Measurements from ENCODE around the gene LYVE1.

DNA sequence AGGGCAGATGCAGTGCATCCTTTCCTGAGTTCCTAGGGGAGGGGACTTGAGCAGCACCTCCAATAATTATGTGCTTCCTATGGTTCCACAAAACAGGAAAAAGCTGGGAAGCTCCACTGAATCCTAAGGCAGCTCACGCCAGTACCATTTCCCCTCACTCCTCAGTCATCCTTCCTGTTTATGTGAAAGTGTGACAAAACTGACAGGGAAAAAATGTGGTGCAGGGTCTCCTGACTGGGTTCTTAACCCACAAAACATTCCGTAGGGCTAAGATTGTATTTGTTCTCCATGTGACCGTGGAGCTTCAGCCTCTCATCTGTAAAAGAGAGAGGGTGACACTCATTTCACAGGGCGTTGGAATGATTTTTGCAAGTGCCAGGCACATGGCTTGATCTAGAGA lies 12.2 kb upstream of the LYVE1 start:
- TF ChIP-seq, protein P1, sequence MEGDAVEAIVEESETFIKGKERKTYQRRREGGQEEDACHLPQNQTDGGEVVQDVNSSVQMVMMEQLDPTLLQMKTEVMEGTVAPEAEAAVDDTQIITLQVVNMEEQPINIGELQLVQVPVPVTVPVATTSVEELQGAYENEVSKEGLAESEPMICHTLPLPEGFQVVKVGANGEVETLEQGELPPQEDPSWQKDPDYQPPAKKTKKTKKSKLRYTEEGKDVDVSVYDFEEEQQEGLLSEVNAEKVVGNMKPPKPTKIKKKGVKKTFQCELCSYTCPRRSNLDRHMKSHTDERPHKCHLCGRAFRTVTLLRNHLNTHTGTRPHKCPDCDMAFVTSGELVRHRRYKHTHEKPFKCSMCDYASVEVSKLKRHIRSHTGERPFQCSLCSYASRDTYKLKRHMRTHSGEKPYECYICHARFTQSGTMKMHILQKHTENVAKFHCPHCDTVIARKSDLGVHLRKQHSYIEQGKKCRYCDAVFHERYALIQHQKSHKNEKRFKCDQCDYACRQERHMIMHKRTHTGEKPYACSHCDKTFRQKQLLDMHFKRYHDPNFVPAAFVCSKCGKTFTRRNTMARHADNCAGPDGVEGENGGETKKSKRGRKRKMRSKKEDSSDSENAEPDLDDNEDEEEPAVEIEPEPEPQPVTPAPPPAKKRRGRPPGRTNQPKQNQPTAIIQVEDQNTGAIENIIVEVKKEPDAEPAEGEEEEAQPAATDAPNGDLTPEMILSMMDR (IDR thresholded peaks at IDR 0.05), result no peak
- TF ChIP-seq CBX2 (IDR thresholded peaks at IDR 0.05; ENCODE audit: borderline replicate concordance, low read depth) (no peak), POLR2A (IDR thresholded peaks at IDR 0.05; ENCODE audit: low read length) (no peak), KDM5A (IDR thresholded peaks at IDR 0.05) (no peak), JUN (IDR thresholded peaks at IDR 0.05) (no peak)
- TF ChIP-seq, protein P2, sequence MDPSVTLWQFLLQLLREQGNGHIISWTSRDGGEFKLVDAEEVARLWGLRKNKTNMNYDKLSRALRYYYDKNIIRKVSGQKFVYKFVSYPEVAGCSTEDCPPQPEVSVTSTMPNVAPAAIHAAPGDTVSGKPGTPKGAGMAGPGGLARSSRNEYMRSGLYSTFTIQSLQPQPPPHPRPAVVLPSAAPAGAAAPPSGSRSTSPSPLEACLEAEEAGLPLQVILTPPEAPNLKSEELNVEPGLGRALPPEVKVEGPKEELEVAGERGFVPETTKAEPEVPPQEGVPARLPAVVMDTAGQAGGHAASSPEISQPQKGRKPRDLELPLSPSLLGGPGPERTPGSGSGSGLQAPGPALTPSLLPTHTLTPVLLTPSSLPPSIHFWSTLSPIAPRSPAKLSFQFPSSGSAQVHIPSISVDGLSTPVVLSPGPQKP (IDR thresholded peaks at IDR 0.05; ENCODE audit: low read depth, low read length), result no peak
